Posterior vena cava (tissue), 2 donors: ENCODE measurements around the gene CDH13. TPM values are rescaled to one million over a fixed set of nuclear protein-coding genes. Genes with fewer than 3 reads are reported as not detected.

Source experiments
- DNase-seq: peaks from one replicate; pipeline ENCODE4 v3.0.0-alpha.2; 2020; ENCODE audit warnings: low spot score
- intact Hi-C, 2 donors: fragments of 100-400 bp; cut with DNase I; formaldehyde crosslinking; loops; one replicate each; pipeline versions ENCODE4 v1.14.1 to v1.14.2; 2022 to 2023
- total RNA-seq, 2 donors: library from RNA; stranded (reverse); fragmentation: NEBNext Ultra II Directional; extraction: Animal tissue kit (Norgen Biotek cat#: 25700); gene quantifications; one replicate each; pipeline ENCODE4 v1.2.1, GENCODE V29; 2021
- donor health status: DM: yes; HTN: yes; CAD: no.
- donor health status: DM: yes; HTN: yes; CAD: no.

CDH13 gene
- total RNA-seq, 2 donors from 2014 or later: 32.0 to 81.7 TPM

- intact Hi-C loops: no loop called here
- DNase-seq: no peak
Measured at GRCh38 chr16:83603723-83604570, 977.2 kb downstream of the CDH13 start.

GRCh38 chr16:83606486-83607030, 979.8 kb downstream of the CDH13 start:
- intact Hi-C loops: no loop called here
- no peak for DNase-seq

GRCh38 chr16:83609178-83609577, 982.4 kb downstream of the CDH13 start:
- intact Hi-C loops: no loop called here
- no peak for DNase-seq

DNA sequence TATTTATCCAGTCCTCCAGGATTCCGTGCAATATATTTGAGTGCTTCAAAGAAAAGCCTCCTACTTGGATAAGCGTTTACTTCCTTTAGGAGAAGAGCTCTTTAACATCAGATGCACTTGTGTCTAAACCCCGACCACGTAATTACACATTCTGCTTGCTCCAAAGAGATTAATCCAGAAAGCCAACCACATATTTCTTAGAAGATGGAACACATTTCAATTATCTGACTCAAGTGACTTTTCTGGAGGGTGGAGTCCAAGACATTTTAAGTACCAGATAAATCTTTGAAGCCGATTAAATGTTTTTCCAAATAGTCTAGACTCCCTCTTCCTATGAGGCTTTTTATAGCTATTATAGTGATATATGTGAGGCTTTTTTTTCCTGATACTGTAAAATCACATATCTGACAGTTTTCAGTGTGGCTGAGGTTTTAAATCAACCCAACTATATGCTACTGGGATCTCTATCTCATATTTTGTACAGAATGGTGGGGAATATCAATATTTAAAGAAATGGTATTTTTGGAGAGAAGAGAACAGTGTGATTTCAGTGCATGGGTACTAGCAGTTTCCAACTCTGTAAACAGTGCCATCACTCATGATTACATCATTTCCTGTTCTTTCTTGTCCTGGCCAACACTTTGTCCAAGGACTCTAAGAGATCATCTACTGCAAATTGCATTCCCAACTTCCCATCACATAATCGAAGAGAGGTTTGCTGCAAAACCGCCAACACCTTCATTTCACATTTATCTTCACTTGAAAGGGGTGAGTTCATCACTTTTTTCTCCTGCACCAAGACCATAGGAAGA, 988.6 kb downstream of the CDH13 start:
- DNase-seq: no peak
- intact Hi-C loops: no loop called here

DNA sequence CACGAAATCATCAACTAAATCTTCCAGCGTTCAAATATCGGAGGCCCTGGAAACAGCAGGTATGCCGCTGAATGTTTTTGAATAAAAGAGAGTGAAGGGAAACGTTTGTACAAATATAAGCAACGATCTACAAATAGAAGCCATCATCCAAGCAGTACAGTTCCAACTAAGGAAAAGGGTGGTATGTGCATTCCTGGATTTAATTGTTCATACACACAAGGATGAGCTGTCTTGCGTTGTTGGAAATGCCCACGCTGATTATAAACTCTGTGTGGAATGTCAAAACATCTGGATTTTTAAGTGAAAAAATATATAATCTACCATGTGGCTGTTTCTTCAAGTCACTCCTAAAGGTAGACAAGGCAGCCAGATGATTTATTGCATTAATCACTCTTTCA, 989.2 kb downstream of the CDH13 start:
- DNase-seq: no peak
- intact Hi-C loops: no loop called here

GRCh38 chr16:83619381-83620150, 992.8 kb downstream of the CDH13 start:
- no peak for DNase-seq
- intact Hi-C loops: no loop called here

GRCh38 chr16:83622010-83622409, 995.2 kb downstream of the CDH13 start:
- intact Hi-C loops: no loop called here

DNA sequence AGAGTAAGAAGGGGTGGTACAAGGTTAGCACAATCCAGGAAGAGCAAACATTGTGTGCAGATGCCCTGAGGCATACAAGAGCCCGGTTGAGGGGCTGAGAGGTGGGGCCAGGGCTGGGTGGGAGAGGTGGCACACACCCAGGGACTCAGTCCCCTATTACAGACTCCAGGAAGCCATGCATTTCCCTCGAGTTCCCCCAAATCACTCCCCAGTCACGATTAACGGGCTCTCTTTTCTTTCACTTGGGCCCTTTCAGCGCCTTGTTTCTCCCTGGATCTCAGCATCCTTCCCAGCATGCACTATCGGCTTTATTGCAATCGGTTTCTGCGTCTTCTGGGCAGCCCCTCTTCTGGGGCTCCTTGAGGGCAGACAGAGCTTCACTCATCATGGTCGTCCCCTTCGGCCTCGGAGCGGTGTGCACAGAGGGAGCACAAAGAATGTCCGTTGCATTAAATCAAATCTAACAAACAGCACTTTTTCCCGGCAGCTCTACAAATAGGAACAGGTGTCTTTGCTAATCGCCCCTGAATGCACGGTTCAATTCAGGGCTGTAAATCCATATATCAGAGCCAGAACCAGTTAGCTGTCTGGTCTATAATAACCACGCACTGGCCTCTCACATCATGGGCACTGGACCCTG, 996.4 kb downstream of the CDH13 start:
- intact Hi-C loops: no loop called here
- DNase-seq: no peak

More at GRCh38 chr16:83622010-83622409, 995.2 kb downstream of the CDH13 start:
- no peak for DNase-seq

GRCh38 chr16:83623892-83624291, 997.1 kb downstream of the CDH13 start:
- intact Hi-C loops: no loop called here
- no peak for DNase-seq

DNA sequence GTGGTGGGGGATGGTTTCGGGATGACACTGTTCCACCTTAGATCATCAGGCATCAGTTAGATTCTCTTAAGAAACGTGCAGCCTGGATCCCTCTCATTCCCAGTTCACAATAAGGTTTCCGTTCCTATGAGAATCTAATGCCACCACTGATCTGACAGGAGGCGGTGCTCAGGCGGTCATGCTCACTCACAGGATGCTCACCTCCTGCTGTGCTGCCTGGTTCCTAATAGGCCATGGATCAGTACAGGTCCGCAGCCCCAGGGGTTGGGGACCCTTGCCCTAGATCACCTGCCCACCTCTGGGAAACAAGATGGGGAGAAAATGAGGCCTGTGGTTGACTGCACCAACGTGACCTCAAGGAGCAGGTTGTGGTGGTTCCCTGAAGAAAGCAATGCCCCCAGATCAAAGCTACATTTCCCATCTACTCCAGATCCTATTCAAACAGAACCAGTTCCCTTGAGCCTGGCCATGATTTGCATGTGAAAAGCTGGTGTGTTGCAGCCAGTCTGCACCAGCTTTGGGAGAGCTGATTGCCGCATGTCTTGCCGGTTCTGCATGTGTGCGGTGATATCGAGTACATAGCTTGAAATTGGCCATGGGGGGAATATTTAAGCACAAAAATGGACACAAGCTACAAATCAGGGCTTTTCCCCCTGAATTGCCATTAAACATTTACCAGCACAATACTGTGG, 997.8 kb downstream of the CDH13 start:
- intact Hi-C loops: no loop called here
- DNase-seq: no peak

DNA sequence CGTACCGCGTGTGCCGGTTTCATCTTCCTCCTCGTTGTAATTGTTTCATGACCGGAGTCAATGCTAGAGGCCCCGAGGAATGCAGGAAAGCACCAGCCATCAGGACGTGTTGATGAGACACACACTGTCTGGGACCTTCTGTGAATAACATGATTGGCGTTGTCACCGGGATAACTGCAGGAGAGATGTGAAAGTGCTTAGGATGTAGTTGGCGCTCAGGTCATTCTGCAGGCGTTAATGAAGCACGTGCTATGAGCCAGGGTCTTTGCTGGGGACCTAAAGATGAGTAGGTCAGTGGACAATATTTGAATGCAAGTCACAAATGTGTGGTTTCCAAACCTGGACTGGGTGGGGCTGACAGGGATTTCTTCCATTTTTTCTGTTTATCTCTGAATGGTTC, 999.4 kb downstream of the CDH13 start:
- no peak for DNase-seq
- intact Hi-C loops: no loop called here

- intact Hi-C loops: no loop called here
- DNase-seq: no peak
Measured at GRCh38 chr16:83626676-83627075, 999.9 kb downstream of the CDH13 start.

DNA sequence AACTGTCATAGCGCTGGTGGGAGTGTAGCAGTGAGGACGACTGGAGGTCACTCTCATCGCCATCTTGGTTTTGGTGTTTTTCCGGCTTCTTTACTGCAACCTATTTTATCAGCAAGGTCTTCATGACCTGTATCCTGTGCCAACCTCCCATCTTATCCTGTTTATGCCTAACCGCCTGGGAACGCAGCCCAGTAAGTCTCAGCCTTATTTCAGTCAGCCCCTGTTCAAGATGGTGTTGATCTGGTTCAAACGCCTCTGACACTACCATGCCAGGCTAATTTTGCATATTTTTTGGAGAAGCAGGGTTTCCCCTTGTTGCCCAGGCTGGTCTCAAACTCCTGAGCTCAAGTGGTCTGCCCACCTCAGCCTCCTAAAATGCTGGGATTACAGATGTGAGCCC, 1001.2 kb downstream of the CDH13 start:
- no peak for DNase-seq
- intact Hi-C loops: no loop called here

- intact Hi-C loops: no loop called here
- no peak for DNase-seq
Measured at GRCh38 chr16:83629426-83629825, 1002.7 kb downstream of the CDH13 start.

DNA sequence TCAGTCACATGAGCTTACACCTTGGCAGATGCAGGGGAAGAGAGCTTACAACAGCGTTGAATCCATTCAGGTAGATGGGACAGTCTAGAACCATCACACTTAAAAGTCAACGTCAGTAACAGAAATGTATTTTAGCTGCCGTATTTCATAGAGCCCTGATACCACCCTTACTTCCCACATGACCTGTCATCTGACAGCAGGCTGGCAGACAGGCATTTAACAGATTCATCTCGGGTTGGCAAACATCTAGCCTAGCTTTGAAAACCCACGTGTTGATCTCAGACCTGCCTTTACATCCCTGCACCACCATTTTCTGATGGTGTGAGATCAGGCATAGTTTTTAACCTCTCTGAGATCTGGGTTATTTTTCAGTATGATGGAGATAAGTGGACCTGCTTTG, 1003.1 kb downstream of the CDH13 start:
- intact Hi-C loops: no loop called here
- no peak for DNase-seq

GRCh38 chr16:83630979-83631378, 1004.2 kb downstream of the CDH13 start:
- intact Hi-C loops: loop anchor here in 1 of 2 donors (1.0 kb wide), 1 partner anchor 17 kb away; no protein-coding TSS in a partner anchor

DNA sequence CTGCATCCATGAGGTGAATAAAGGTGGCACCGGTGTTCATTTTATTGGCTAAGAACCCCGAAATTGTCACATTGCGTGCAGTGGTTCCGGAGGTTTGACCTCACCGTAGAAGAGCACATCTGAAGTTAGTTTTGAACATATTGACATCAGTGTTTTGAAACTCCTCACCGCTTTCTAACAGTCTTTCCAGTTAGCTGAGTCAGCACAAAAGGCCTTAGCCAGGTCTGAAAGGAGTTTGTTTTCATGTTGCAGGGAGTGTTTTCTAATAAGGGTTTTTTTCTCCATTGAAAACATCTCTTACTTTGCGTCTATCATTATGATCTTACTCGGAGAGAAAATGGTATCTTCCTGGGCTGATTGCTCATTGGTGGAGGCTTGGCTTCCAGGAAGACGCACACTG, 1006.5 kb downstream of the CDH13 start:
- intact Hi-C loops: no loop called here
- DNase-seq: no peak

More at GRCh38 chr16:83630979-83631378, 1004.2 kb downstream of the CDH13 start:
- no peak for DNase-seq

DNA sequence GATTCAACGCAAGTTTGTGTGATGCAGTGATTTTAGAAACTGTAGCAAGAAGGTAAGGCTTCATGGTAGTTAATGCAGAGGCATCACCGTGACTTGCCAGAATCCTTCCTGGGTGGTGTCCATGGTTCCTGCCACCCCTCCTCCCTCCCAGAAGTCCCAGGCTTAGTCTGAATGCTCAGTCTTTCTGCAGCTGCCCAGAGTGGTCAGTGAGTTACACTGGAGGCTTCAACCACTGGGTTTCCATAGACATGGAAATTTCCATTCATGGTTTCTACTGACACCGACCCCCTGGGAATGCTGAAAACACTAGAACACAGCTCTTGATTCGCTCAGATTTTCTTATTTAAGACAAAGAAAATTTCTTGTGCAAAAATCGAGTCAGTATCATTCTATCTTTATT, 1021.6 kb downstream of the CDH13 start:
- intact Hi-C loops: loop anchor here in 1 of 2 donors (1.0 kb wide), 1 partner anchor 17 kb away; no protein-coding TSS in a partner anchor
- DNase-seq: no peak
